Left ventricle myocardium inferior (tissue), 1 donor: ENCODE results near the gene BTBD17. TPM values are rescaled to one million over a fixed set of nuclear protein-coding genes. Genes with fewer than 3 reads are reported as not detected.

ENCODE experiments used
- DNase-seq: peaks from one replicate; pipeline ENCODE4 v3.0.0-alpha.2; 2020
- H3K27ac ChIP-seq: fragments of 200-600 bp; replicated peaks from 2 replicates; pipeline ENCODE4 v1.8.0; 2021
- H3K27me3 ChIP-seq: fragments of 200-600 bp; 2 replicates; pipeline ENCODE4 v1.8.0; 2021; ENCODE audit warnings: low read depth
- H3K36me3 ChIP-seq: fragments of 200-600 bp; 2 replicates; pipeline ENCODE4 v1.8.0; 2021
- H3K4me1 ChIP-seq: fragments of 200-600 bp; 2 replicates; pipeline ENCODE4 v1.8.0; 2021
- H3K4me3 ChIP-seq: fragments of 200-600 bp; 2 replicates; pipeline ENCODE4 v1.8.0; 2021; ENCODE audit warnings: mild to moderate bottlenecking, moderate library complexity
- H3K9me3 ChIP-seq: fragments of 200-600 bp; replicated peaks from 2 replicates; pipeline ENCODE4 v1.8.0; 2021
- intact Hi-C: fragments of 100-400 bp; cut with micrococcal nuclease; formaldehyde crosslinking; loops from one replicate; pipeline ENCODE4 v1.11.0; 2022
- total RNA-seq: library from RNA; stranded (reverse); fragmentation: NEBNext Ultra II Directional; extraction: Animal tissue kit (Norgen Biotek cat#: 25700); gene quantifications from one replicate; pipeline ENCODE4 v1.2.1, GENCODE V29; 2021
- TF ChIP-seq, protein P1 (sequence below): fragments of 200-600 bp; IDR thresholded peaks from 2 replicates; pipeline ENCODE4 v1.8.0; 2021; ENCODE audit warnings: antibody characterized with exemption, mild to moderate bottlenecking, borderline replicate concordance
- donor health status: DM: no; HTN: yes; CAD: no; lungs with severe emphysema.

BTBD17 gene
- total RNA-seq, 1 donor from 2014 or later: not detected

DNA sequence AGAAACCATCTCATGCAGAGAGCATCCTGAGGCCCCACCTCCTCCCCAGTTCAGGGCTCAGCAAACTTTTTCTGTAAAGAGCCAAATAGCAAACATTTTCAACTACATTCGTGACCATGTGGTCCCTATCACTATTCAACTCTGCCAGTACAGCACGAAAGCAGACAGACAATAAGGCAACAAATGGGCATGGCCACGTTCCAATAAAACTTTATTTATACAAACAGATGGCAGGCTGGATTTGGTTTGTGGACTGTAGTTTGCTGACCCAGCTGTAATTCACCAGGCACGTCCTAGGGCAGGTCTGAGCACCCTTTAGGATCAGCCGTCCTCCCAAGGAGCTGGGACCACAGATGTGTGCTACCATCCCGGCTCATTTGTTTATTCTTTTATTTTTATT lies 43.1 kb upstream of the BTBD17 start:
- intact Hi-C loops: no loop called here
- no peak for DNase-seq
- Histone ChIP-seq H3K36me3 (no peaks in the 10 kb centered on the region), H3K4me3 (no peak overlapping the region), H3K9me3 (no peaks in the 10 kb centered on the region), H3K27me3 (peaks cover 11% of the 10 kb centered on the region), H3K27ac (no peak overlapping the region), H3K4me1 (no peaks in the 10 kb centered on the region)
- TF ChIP-seq, protein P1, sequence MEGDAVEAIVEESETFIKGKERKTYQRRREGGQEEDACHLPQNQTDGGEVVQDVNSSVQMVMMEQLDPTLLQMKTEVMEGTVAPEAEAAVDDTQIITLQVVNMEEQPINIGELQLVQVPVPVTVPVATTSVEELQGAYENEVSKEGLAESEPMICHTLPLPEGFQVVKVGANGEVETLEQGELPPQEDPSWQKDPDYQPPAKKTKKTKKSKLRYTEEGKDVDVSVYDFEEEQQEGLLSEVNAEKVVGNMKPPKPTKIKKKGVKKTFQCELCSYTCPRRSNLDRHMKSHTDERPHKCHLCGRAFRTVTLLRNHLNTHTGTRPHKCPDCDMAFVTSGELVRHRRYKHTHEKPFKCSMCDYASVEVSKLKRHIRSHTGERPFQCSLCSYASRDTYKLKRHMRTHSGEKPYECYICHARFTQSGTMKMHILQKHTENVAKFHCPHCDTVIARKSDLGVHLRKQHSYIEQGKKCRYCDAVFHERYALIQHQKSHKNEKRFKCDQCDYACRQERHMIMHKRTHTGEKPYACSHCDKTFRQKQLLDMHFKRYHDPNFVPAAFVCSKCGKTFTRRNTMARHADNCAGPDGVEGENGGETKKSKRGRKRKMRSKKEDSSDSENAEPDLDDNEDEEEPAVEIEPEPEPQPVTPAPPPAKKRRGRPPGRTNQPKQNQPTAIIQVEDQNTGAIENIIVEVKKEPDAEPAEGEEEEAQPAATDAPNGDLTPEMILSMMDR: no peak

DNA sequence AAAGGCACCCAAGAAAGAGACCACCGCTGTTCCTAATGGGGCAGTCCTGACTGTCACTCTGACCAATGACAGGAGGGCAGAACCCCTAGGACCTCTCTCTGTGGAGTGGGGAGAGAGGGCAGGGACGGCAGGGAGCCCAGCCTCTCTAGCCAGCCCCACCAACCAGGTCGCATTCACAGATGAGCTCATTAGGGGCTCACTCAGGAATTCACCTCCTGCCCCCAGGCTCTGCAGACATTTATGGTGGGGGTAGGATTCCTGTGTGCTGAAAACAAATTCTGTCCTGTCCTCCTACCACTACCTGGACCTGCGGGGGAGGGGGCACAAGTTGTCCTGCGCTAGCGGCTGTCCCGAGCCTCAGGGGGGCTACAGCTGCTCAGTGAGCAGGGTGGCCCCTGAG lies 42.5 kb upstream of the BTBD17 start:
- intact Hi-C loops: no loop called here
- DNase-seq: no peak
- TF ChIP-seq, protein P1: no peak
- no peak overlapping the region for H3K4me3 ChIP-seq
- peaks cover 11% of the 10 kb centered on the region for H3K27me3 ChIP-seq
- no peak overlapping the region for H3K27ac ChIP-seq
- no peaks in the 10 kb centered on the region for H3K36me3 ChIP-seq
- H3K4me1 ChIP-seq: no peaks in the 10 kb centered on the region
- no peaks in the 10 kb centered on the region for H3K9me3 ChIP-seq

DNA sequence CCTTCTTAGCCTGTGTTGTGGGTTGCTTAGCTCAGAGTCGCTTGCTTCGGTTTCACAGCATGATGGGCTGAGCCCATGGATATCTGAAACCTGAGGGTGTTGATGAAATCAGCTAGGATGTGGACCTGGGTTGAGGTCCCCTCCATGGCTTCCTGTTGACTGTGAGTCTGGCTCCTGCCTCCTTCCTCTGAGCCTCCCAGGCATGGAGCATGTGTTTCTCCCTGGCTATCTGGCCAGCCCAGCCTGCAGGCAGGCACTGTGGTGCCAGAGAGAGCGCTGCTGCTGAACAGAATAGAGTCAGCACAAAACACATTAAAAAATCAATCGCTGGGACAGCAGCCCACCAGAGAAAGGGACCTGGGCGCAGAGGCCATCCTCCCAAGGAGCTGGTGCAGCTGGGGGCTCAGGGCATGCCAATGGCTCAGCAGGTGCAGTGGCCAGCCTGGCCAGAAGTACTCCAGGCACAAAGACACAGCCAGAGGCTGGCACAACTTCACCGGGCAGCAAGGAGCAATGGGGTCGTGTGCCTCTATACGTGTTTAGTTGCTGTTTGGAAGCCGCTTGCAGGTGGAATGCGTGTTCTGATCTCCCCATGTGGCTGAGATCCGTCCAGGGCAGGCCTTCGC lies 42.0 kb upstream of the BTBD17 start:
- Histone ChIP-seq H3K4me3 (no peak overlapping the region), H3K9me3 (no peaks in the 10 kb centered on the region), H3K36me3 (no peaks in the 10 kb centered on the region), H3K27me3 (peaks cover 11% of the 10 kb centered on the region), H3K27ac (no peak overlapping the region), H3K4me1 (no peaks in the 10 kb centered on the region)
- TF ChIP-seq, protein P1: no peak
- DNase-seq: no peak
- intact Hi-C loops: no loop called here

DNA sequence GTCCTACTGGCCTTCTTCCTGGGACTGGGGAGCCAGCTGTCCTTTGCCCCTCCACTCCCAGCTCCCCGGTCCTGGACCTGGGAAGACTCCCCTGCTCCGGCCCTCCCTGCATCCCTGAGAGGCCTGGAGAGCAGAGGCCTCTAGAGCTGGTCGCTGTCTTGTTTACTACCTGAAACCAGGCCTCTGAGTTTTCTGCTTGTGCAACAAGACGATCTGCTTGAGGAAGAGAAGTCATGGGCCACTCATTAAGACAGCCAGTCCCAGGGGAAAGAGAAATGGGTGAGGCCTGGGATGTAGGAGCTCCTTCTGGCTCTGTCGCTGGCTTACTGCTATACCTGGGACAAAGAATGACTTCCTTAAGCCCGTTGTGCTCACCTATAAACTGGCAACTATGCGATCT lies 40.4 kb upstream of the BTBD17 start:
- intact Hi-C loops: no loop called here
- Histone ChIP-seq H3K36me3 (no peaks in the 10 kb centered on the region), H3K4me1 (no peaks in the 10 kb centered on the region), H3K27me3 (peaks cover 11% of the 10 kb centered on the region), H3K27ac (no peak overlapping the region), H3K9me3 (no peaks in the 10 kb centered on the region), H3K4me3 (no peak overlapping the region)
- TF ChIP-seq, protein P1: no peak
- no peak for DNase-seq

DNA sequence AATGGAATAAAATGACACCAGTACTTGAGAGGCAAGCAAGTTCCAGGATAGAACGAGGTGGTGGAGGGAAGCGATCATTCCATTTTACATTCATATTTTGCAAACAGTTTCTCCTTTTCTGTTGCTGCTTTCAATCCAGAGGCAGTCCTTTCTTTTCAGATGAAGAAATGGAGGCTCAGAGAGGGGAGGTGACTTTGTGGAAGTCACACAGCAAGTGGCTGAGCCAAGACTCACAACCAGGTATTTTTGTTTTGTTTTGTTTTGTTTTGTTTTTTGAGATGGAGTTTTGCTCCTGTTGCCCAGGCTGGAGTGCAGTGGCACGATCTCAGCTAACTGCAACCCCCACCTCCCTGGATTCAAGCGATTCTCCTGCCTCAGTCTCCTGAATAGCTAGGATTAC lies 34.9 kb upstream of the BTBD17 start:
- no peaks in the 10 kb centered on the region for H3K27me3 ChIP-seq
- TF ChIP-seq, protein P1: no peak
- intact Hi-C loops: no loop called here
- no peak overlapping the region for H3K27ac ChIP-seq
- no peak for DNase-seq
- no peak overlapping the region for H3K4me3 ChIP-seq
- no peaks in the 10 kb centered on the region for H3K9me3 ChIP-seq
- H3K4me1 ChIP-seq: peaks cover 7% of the 10 kb centered on the region
- no peaks in the 10 kb centered on the region for H3K36me3 ChIP-seq

DNA sequence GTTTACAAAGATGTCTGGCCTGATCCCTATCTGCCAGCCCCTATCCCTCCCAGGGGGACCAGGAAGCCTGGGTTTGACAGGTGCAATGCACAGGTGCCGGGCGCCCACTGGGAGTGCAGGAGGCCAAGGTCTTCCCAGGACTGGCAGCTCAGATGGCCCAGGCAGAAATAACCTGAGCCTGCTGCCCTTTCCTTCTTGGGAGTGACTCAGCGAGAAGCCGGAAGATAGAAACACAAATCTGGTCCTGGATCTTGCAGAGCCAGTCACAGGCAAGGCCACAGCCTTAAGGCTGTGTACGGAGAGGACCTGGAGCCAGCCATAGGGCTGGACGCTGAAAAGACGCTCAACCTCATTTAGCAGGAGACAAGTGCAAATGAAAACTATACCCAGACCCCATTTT lies 33.3 kb upstream of the BTBD17 start:
- no peak overlapping the region for H3K27ac ChIP-seq
- no peaks in the 10 kb centered on the region for H3K27me3 ChIP-seq
- H3K36me3 ChIP-seq: no peaks in the 10 kb centered on the region
- no peak for DNase-seq
- TF ChIP-seq, protein P1: no peak
- intact Hi-C loops: no loop called here
- H3K9me3 ChIP-seq: no peaks in the 10 kb centered on the region
- H3K4me1 ChIP-seq: peaks cover 7% of the 10 kb centered on the region
- no peak overlapping the region for H3K4me3 ChIP-seq
